Spinal cord (tissue), 10 donors: ENCODE data around the gene ISY1. TPM values are rescaled to one million over a fixed set of nuclear protein-coding genes. Genes with fewer than 3 reads are reported as not detected.
"Not testable (repeated sequence)": the region's sequence is repeated elsewhere in the genome, so short reads cannot be mapped to it uniquely, and the experiment has no call there.

Experiments
- DNase-seq, 6 donors: peaks; one replicate each; pipeline versions ENCODE4 v3.0.0 to v3.0.0-alpha.2; 2013 to 2015; ENCODE audit warnings: low spot score in 6 of 6, low read depth in 4 of 6
- H3K27ac ChIP-seq: one replicate; pipeline ENCODE4 v1.5.1; 2013; ENCODE audit warnings: low read depth, low read length, control low read depth
- H3K27me3 ChIP-seq: one replicate; pipeline ENCODE4 v1.6.1; 2013; ENCODE audit warnings: low read length; ENCODE audit not compliant: control insufficient read depth, insufficient read depth
- H3K36me3 ChIP-seq: one replicate; pipeline ENCODE4 v1.6.1; 2013; ENCODE audit warnings: low read length; ENCODE audit not compliant: control insufficient read depth, insufficient read depth
- H3K4me1 ChIP-seq: one replicate; pipeline ENCODE4 v1.6.1; 2013; ENCODE audit warnings: low read length; ENCODE audit not compliant: control insufficient read depth, insufficient read depth
- H3K4me3 ChIP-seq: one replicate; pipeline ENCODE4 v1.5.1; 2013; ENCODE audit warnings: low read depth, low read length, control low read depth
- H3K9me3 ChIP-seq: one replicate; pipeline ENCODE4 v1.6.1; 2013; ENCODE audit warnings: low read length; ENCODE audit not compliant: control insufficient read depth, insufficient read depth
- WGBS: methylation state at CpG from one replicate; pipeline ENCODE4 v1.1.5; 2013; ENCODE audit warnings: missing lambda C conversion rate; ENCODE audit not compliant: insufficient coverage; 5-methylcytosine and 5-hydroxymethylcytosine counted together
- polyA plus RNA-seq, 2 donors: library from polyadenylated mRNA; unstranded; fragments of 120-200 nt; gene quantifications; one replicate each; pipeline ENCODE4 v1.2.1, GENCODE V29; 2013; ENCODE audit not compliant: insufficient read length in 2 of 2
- total RNA-seq, 2 donors: library from RNA; depleted of rRNA in 1 of 2; stranded (reverse); fragments of 120-200 nt in 1 of 2; fragments of >200 nt in 1 of 2; gene quantifications; one replicate each; pipeline versions ENCODE4 v1.2.3 to v1.2.4, GENCODE V29; 2013 to 2014
- donor health status: healthy.

Gene ISY1
- total and polyA plus RNA-seq, 4 donors: 14.6 to 30.7 (median 28.3) TPM

GRCh38 chr3:129101370-129102138, 59.3 kb downstream of the ISY1 start:
- Histone ChIP-seq H3K9me3 (peaks cover 1% of the 10 kb centered on the region), H3K36me3 (peaks cover 3% of the 10 kb centered on the region), H3K4me1 (no peaks in the 10 kb centered on the region), H3K27ac (no peak overlapping the region), H3K4me3 (no peak overlapping the region), H3K27me3 (no peaks in the 10 kb centered on the region)
- no peak for DNase-seq
- 76% methylated on average over 10 of the region's 12 CpGs for WGBS

- Histone ChIP-seq H3K4me1 (no peaks in the 10 kb centered on the region), H3K36me3 (peaks cover 5% of the 10 kb centered on the region), H3K27me3 (no peaks in the 10 kb centered on the region), H3K9me3 (peaks cover 1% of the 10 kb centered on the region), H3K4me3 (no peak overlapping the region), H3K27ac (no peak overlapping the region)
- no peak for DNase-seq
- no CpG with 5 or more reads among the region's 1 CpG for WGBS
Observed at GRCh38 chr3:129100274-129100673, 60.6 kb downstream of the ISY1 start.

GRCh38 chr3:129095285-129095684, 65.6 kb downstream of the ISY1 start:
- H3K9me3 ChIP-seq: peaks cover 1% of the 10 kb centered on the region

GRCh38 chr3:129088312-129088711, 72.6 kb downstream of the ISY1 start:
- H3K9me3 ChIP-seq, H3K4me1 ChIP-seq, H3K27me3 ChIP-seq, DNase-seq, H3K4me3 ChIP-seq, H3K27ac ChIP-seq: not testable (repeated sequence)
- no CpG with 5 or more reads among the region's 6 CpGs for WGBS
- H3K36me3 ChIP-seq: peaks cover 23% of the 10 kb centered on the region

More at GRCh38 chr3:129095285-129095684, 65.6 kb downstream of the ISY1 start:
- H3K27ac ChIP-seq: no peak overlapping the region
- over 99% methylated on average over 6 of the region's 10 CpGs for WGBS
- no peak overlapping the region for H3K4me3 ChIP-seq
- H3K4me1 ChIP-seq: no peaks in the 10 kb centered on the region
- DNase-seq: no peak
- H3K36me3 ChIP-seq: peaks cover 43% of the 10 kb centered on the region
- no peaks in the 10 kb centered on the region for H3K27me3 ChIP-seq

- WGBS: no CpG with 5 or more reads among the region's 9 CpGs
- not testable (repeated sequence) for H3K4me1 ChIP-seq, H3K9me3 ChIP-seq, H3K27me3 ChIP-seq, H3K4me3 ChIP-seq, H3K27ac ChIP-seq
- peaks cover 20% of the 10 kb centered on the region for H3K36me3 ChIP-seq
- DNase-seq: peak; percentile 3 to 53 (median 18)
Observed at GRCh38 chr3:129087904-129088303, 73.0 kb downstream of the ISY1 start.

GRCh38 chr3:129087138-129087702, 73.6 kb downstream of the ISY1 start:
- Histone ChIP-seq H3K36me3 (peaks cover 13% of the 10 kb centered on the region), H3K4me3 (no peak overlapping the region), H3K27me3 (no peaks in the 10 kb centered on the region), H3K4me1 (peaks cover 6% of the 10 kb centered on the region), H3K9me3 (no peaks in the 10 kb centered on the region), H3K27ac (peak overlapping the region; percentile 65)
- WGBS: 80% methylated on average over 7 of the region's 8 CpGs
- DNase-seq: no peak

GRCh38 chr3:129085818-129086217, 75.0 kb downstream of the ISY1 start:
- Histone ChIP-seq H3K36me3 (peaks cover 3% of the 10 kb centered on the region), H3K27ac (no peak overlapping the region), H3K9me3 (no peaks in the 10 kb centered on the region), H3K4me1 (peaks cover 6% of the 10 kb centered on the region), H3K4me3 (no peak overlapping the region), H3K27me3 (no peaks in the 10 kb centered on the region)
- no peak for DNase-seq
- WGBS: 93% methylated on average over 4 of the region's 4 CpGs

GRCh38 chr3:129085165-129085715, 75.6 kb downstream of the ISY1 start:
- DNase-seq: no peak
- Histone ChIP-seq H3K27ac (no peak overlapping the region), H3K9me3 (no peaks in the 10 kb centered on the region), H3K4me3 (no peak overlapping the region), H3K27me3 (no peaks in the 10 kb centered on the region), H3K36me3 (peaks cover 3% of the 10 kb centered on the region), H3K4me1 (peaks cover 6% of the 10 kb centered on the region)
- WGBS: 94% methylated on average over 12 of the region's 12 CpGs

GRCh38 chr3:129084501-129084900, 76.4 kb downstream of the ISY1 start:
- WGBS: 74% methylated on average over 6 of the region's 6 CpGs
- H3K27ac ChIP-seq: no peak overlapping the region
- DNase-seq: no peak
- peaks cover 3% of the 10 kb centered on the region for H3K36me3 ChIP-seq
- no peaks in the 10 kb centered on the region for H3K9me3 ChIP-seq
- no peak overlapping the region for H3K4me3 ChIP-seq
- no peaks in the 10 kb centered on the region for H3K27me3 ChIP-seq
- H3K4me1 ChIP-seq: peaks cover 6% of the 10 kb centered on the region

GRCh38 chr3:129082026-129082425, 78.8 kb downstream of the ISY1 start:
- Histone ChIP-seq H3K27me3 (no peaks in the 10 kb centered on the region), H3K36me3 (peaks cover under 1% of the 10 kb centered on the region), H3K27ac (no peak overlapping the region), H3K9me3 (no peaks in the 10 kb centered on the region), H3K4me3 (no peak overlapping the region), H3K4me1 (peaks cover 2% of the 10 kb centered on the region)
- no peak for DNase-seq
- 90% methylated on average over 7 of the region's 9 CpGs for WGBS
